Mammary epithelial cell (primary cell): ENCODE results near the gene TBC1D26.
"Not testable (repeated sequence)": the region's sequence is repeated elsewhere in the genome, so short reads cannot be mapped to it uniquely, and the experiment has no call there.

Experiments used
- CTCF ChIP-seq, 2 donors: IDR thresholded peaks in 1 of 2; conservative IDR thresholded peaks in 1 of 2; 2 replicates each; pipeline ENCODE4 v1.5.1; 2011 to 2012; ENCODE audit warnings: inconsistent platforms in 2 of 2, low read length in 2 of 2, mild to moderate bottlenecking in 2 of 2, control low read depth in 1 of 2, low read depth in 1 of 2; ENCODE audit not compliant: insufficient read depth in 1 of 2; ENCODE audit errors: extremely low read depth in 1 of 2
- EZH2 ChIP-seq: IDR thresholded peaks from 2 replicates; pipeline ENCODE4 v1.6.1; 2012; ENCODE audit warnings: low read length, inconsistent platforms, borderline replicate concordance

- TF ChIP-seq EZH2; CTCF (conservative IDR thresholded peaks at IDR 0.05 in 1 of 2, IDR thresholded peaks at IDR 0.05 in 1 of 2; ENCODE audit: extremely low read depth in 1 of 2, insufficient read depth in 1 of 2, low read depth in 1 of 2, low read length in 2 of 2): not testable (repeated sequence)
Observed at GRCh38 chr17:15698967-15699366, 33.1 kb upstream of the TBC1D26 start.
